Suprapubic skin (tissue), 3 donors: ENCODE data around the gene VPS41.

Experiments
- CTCF ChIP-seq, 2 donors: fragments of 200-600 bp in 1 of 2; fragments of 450-650 bp in 1 of 2; sonication (generic) in 1 of 2; IDR thresholded peaks; one replicate each; pipeline ENCODE4 v1.5.1; 2016 to 2019; ENCODE audit warnings: antibody characterized with exemption in 2 of 2, mild to moderate bottlenecking in 1 of 2, moderate library complexity in 1 of 2
- POLR2A ChIP-seq, 2 donors: fragments of 450-650 bp; IDR thresholded peaks; one replicate each; pipeline ENCODE4 v1.6.1; 2017; ENCODE audit warnings: antibody characterized with exemption in 2 of 2, mild to moderate bottlenecking in 2 of 2, moderate library complexity in 2 of 2

- TF ChIP-seq POLR2A (IDR thresholded peaks at IDR 0.05) (no peak), CTCF (IDR thresholded peaks at IDR 0.05) (no peak)
Observed at GRCh38 chr7:38759028-38759427, 150.0 kb downstream of the VPS41 start.
